HG03108 (cell line): ENCODE measurements around the gene HPS4.

Experiments used
- ATAC-seq: cut with Tn5 transposase; IDR thresholded peaks from one replicate; pipeline ENCODE4 v1.9.1; 2021; ENCODE audit warnings: moderate library complexity; ENCODE audit not compliant: unreplicated experiment

The HPS4 gene

DNA sequence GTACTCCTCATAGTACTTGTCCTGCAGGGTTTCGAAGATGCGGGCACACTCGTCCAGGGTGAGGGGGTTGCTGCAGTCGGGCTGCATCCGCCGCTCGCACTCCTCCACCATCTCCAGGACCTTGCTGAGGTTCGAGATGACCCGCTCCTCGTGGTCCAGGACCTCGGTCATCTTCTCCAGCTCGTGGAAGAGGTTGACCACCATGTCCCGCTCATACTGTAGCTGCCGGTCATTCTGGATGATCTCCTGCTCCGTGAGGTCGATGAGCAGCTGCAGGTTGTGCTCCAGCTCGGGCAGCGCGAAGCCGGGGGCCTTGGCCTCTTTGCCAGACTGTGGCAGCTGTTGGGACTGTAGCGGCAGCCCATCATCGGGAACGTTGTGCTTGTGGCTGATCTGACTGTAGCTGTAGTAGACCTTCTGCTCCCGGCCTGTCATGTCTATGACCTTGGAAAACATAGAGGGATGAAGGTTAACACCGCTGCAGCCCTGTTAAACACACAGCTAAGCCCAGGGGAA is 15.7 kb upstream of the HPS4 start:
- no peak for ATAC-seq

DNA sequence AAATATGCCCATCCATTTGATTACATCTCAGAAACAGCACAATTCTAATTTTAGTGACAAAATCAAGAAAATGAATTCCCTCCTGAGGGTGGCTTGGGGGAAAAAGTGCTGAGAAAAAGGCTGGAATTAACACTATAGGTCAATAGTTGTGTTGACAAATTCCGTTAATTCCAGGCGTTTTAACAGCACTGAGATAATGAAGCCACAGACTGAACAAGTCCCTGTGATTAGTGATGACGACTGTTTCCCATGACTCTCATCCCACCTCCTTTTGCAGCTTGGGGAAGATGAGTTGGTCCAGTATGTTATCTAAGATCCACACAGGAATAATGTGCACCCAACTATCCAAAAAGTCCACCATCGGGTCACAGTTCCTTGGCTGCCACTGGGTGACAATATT is 12.9 kb upstream of the HPS4 start:
- no peak for ATAC-seq

DNA sequence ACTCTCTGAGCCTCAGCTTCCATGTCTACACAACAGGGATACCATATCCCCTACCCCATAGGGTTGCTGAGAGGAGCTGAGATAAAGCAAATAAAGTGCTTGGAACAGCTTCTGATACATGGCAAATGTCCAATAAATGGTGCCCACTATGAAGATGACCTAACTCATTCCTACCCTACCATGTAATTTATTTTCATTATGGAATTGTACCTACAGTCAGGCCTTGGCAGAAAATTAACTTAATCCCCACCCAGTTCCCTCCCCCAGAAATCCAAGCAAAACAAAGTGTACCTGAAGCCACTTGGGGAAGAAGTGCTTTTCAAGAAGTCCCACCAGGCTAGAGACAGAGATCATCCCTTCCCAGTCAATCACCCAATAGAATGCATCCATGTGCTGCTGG is 10.9 kb upstream of the HPS4 start:
- no peak for ATAC-seq

DNA sequence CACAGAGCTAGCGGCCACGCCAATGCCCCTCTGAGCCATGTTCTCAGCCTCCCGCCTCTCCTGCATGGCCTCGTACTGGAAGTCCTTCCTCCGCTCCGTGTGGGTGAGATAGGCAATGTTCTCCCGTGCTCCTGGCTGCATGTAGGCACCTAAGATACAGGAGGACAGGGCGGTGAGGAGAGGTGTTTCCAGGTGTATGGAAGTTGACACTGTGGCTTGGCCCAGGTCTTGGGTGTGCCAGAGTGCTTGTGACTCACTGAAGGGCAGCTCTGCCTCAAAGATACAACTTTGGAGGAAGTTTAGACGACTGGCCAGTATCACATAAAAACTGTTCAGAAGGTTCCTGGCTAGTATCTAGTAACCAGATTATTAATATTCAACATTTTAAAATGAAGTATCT is 8.6 kb upstream of the HPS4 start:
- no peak for ATAC-seq

DNA sequence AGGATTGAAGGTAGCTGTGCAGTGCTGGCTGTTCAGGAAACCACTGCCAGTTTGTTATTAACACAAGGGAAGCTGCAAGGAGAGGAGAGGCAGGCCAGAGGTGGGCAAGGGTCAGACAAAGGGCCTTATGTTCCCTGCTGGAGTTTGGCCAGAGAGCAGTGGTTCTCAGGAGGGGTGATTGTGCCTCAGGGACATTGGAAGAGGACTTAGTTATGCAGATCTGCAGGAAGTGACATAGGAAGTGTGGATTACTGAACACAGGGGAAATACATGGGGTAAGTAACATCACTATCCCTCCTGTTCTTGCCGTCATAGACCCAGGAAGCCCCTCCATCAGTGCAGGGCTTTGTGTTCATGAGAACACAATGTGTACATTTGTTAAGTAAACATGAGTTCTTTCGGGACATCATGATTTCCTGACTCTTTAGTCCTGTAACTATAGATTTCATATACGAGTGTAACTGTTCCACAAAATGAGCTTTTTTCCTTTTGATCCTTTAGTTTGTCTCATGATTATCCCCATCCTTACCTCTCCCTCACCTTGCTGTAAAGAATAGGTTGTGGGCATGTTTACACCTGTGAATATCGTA is 6.0 kb upstream of the HPS4 start:
- ATAC-seq: no peak

DNA sequence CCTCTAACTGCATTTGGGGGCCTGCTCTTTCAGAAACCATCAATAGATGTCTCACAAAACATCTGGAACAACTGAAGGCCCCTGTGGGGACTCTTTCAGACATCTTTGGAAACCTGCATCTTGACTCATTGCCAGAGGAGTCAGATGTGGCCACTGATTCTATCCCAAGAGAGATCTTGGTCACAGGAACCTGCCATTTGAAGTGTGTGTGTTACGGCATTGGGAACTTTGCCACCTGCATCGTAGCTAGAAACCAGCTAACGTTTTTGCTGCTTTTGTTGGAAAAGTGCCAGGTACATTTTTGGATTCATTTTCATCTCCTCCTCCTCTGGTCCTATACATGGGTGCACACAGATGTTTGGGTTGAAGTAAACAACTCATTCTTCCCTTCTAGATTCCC is 4.4 kb upstream of the HPS4 start:
- no peak for ATAC-seq

DNA sequence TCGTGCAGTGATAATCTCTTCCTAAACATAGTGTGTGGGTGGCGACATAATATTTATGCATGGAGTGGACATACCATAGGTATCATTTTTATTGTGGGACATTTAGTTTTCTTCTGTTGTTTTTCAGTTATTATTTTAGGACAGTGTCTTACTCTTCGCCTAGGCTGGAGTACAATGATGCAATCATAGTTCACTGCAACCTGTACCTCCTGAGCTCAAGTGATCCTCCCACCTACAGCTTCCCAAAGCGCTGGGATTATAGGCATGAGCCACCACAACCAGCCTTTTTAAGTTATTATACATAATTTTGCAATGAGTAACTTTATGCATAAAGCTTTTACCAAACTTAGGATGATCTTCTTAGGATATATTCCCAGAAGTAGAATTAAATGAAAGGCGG is 2.8 kb upstream of the HPS4 start:
- no peak for ATAC-seq

DNA sequence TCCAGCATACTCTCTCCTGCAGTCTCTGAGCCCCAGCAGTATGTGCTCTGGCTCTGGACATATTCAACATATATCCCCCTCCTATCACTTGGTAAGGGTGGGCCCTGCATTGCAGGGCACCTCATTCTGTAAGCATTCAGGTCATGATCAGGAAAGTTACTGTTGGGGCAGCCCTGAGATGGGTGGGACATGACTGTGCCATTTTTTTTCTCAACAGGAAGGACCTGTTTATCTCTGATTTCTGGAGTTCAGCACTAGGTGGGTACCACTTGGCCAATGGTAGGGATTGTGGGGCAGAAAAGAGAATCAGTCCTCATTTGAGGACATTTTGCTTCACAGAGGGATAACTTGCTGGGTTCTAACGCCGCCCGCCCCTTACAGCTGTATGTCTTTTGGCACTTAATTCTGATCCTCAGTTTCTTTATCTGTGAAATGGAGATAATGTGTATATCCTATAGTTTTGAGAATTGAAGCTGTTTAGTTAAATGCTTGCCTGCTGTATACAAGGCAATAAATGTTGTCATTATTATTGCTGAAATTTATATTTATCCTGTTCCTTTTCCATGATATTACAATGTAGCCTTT is 2.3 kb upstream of the HPS4 start:
- no peak for ATAC-seq

DNA sequence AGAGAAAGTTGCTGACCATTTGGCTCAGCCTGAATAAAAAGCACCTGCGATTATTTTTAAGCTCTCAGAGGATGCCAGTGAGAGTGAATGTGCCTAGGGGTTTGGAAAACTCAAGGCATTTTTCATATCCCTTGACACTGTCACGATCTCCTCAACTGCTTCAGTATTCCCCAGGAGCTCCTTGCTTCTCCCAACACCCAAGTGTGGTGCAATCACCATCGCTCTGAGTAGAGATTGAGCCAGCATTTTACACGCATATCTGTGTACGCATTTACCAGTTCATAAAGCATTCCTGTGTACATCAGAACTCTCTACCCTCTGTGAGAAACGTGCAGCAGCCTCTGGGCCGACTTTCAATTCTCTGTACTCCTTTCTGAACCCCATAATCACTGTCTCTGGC is 1.4 kb upstream of the HPS4 start:
- ATAC-seq: no peak

DNA sequence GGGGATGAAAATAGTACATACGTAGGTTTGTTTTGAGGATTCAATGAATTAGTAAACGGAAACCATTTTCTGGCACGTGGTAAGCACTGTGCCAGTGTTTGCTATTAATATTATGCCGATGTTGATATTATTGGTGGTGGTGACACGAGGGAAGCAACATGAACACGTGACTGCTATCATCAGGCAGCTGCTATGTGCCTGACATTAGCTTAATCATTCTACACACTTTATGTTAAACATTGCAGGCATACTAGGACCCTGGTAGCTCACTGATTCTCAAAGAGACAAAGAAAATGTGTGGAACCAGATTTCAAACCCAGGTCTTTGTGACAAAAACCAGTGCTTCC is 750 bp upstream of the HPS4 start:
- no peak for ATAC-seq

DNA sequence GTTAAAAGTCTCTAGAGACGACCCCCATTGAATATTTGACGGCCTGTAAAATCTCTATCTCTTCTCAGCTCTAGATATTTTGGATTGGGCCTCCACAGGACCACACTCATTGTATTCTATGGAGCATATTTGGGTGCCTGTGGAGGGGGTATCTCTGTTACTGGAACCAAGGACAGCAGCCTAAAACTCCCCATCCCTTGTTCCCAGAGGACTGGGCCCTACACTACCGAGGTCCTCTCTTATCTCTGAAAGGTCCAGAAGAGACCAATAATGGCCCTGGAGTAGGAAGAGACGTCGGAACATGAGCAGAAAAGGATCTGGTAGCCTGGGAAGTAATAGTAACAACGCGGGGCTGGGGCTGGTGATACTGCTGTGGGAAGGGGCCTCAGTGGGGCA is 542 bp downstream of the HPS4 start:
- no peak for ATAC-seq

DNA sequence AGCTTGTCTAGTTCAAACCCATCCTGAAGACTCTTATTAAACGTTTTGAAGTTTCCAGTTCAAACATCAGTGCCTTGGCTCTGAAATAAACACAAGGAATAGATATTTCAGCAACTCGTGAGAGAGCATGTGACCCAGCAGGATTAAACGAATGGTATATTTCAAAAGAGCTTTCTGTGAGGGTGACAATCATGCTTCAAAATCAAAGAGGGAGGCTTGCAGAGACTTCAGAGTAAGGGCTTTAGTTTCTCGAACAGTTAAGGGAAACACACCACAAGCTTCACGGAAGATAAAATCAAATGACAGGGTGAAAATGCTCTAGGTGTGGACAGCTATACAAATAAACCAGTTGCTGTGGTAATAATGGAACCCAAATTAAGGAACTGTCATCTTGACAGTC is 1.4 kb downstream of the HPS4 start:
- no peak for ATAC-seq

DNA sequence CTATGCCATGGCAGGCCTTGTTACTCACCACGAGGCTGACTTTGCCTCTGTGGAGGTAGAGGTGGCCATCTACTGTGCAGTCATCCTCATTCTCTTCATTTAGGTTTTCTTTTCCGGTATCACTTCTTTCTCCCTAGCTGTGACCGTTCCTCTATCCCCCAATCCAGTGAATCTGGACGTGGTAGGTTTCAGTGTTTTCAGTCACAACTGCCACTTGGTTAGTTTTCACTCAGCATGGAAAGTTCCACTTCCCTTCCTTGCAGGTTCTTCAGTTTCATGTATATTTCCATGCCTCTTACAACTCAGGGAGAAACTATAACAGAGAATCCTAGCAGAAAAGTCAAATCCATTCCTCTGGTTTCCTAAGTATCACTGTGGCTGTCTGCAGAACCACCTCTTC is 1.9 kb downstream of the HPS4 start:
- no peak for ATAC-seq

DNA sequence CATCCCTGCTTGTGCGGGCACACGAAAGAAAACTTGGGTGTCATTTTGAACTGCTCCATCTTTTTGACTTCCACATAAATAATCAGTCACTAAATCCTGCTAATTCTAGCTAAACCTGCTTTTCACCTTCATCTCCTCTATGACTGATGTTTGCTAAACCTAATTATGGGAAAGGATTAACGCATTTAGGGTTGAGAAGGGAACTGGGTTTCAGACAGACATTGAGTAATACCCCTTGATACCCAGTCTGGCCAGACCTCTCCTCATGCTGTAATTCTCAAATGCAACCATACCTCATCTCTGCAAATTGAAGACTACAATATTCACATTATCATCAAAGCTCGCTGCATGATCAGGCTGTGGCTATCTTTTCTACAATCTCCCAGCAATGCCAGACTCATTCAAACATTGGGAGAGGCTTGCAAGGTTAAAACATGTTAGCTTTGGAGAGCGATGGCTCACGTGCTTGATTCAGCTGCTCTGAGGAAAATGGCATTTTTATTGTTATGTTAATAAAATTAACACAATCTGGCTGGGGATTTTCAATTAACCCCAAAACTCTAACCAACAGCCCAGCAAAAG is 2.4 kb downstream of the HPS4 start:
- no peak for ATAC-seq

DNA sequence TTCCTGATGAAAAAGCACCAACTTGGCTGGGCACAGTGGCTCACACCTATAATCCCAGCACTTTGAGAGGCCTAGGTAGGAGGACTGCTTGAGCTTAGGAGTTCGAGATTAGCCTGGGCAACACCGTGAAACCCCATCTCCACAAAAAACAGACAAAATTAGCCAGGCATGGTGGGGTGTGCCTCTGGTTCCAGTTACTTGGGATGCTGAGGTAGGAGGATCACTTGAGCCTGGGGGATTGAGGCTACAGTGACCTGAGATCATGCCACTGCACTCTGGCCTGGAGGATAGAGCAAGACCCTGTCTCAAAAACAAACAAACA is 3.0 kb downstream of the HPS4 start:
- ATAC-seq: no peak

DNA sequence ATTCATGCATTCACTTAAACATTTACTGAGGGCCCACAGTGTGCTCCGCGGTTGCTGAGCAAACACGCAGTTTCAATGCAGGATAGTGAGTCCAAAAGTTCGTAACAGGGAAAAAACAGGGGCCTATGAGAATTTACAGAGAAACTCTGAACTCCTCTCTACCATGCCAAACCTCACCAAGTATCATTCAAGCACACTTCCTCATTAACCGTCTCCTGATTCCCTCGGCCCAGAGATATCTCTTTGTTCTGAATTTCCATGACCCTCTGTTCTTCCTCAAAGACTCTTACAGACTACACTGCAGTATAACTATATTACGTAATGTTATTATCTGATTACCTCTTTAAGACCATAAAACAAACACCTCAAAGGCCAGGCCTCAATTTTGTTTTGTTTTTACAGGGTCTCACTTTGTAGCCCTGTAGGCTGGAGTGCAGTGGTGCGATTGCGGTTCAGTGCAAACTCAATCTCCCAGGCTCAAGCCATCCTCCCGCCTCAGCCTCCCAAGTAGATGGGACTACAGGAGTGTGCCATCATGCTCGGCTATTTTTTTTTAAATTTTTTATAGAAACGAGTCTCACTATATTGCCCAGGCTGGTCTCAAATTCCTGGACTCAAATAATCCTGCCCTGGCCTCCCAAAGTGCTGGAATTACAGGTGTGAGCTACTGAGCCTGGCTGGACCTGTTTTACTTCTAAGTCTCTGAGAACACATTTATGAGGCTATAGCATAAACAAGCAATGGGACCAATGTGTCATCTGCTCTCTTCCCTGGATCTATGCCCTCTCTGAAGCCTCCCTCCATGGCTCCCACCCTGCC is 3.6 kb downstream of the HPS4 start:
- ATAC-seq: no peak

DNA sequence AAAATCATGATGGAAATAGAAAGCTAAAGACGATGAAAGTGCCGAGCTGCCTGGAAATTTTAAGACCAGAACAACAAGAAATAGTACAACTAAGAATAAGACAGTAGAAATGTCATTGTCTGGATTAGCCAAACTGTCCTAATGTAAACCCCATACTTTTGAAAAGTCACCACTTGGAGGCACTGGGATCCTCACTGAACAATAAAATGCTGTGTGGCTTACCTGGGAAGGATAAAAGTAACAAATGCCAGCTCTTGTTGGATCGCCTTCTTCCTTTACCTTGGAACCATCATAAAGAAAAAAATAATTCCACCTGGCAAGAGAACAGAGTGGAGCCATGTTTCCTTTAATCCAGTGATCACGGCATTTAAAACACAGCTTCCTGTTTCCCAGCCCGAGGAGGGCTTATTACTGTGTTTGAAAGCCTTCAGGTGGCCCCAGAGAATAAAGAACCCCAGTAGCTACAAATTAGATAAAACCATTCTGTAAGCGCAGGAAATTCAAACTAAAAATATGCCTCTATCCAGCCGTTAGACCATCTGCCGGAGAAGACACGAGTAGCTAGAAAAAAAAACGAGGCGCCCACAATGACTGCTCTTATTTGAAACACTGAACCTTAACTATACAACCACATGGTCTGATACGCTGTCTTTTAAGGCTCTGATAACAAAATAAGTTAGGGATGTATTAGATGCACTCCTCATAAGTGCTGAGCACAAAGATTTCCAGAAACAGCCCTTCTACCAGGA is 4.4 kb downstream of the HPS4 start:
- ATAC-seq: no peak

DNA sequence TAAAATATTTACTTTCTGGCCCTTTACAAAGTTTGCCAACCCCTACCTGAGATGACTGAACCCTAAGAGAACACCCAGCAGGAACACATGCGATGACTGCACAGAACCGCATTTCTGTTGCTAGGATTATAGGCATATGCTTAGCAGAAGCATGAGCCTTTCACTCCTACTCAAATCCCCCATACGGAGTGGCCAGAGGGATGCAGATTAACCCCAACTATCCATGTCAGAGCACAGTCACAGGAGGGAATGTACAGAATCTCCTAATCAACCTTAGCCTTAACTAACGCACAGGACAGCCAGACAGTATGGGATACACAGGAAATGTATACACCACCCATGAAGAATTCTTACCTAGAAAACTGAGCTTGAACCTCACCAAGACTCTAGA is 6.2 kb downstream of the HPS4 start:
- no peak for ATAC-seq

DNA sequence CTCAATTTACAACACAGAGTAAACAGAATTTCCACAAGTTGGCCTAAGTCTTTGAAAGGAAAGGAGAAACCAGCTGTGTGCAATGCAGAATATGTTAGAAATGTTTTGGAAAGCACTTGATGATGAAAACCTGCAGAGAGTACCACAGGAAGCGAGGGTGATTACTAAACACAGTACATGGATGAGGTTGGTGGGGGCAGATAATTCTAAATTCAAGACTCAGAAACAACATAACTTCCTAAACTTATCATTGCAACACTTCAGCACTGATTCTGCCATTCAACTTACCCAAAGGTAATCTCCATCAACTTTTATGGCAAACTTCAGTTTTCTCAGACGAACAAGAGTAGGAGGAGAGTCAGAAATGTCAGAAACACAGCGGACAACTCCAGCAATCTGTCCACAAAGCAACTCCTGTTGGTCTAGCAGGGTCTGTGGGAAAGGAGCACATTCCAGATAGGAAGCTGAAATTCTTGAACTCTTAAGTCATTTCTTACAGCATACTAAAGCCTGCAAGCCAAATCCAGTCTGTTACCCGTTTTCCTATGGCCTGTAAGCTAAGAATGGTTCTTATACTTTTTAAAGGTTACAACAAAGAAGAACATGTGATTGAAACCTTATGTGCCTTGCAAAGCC is 6.8 kb downstream of the HPS4 start:
- ATAC-seq: no peak

DNA sequence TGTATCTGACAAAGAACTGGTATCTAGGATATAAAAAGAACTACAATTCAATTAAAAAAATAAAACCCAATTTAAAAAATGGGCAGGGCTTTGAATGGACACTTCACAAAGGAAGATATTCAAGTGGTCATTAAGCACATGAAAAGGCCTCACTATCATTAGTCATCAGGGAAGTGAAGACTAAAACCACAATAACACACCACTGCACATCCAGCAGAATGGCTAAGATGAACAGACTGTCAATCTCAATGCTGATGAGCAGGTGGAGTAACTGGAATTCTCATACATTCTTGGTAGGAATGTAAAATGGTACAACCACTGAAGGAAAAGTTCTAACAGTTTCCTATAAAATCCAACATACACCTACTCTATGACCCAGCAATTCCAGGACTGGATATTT is 8.9 kb downstream of the HPS4 start:
- ATAC-seq: no peak

DNA sequence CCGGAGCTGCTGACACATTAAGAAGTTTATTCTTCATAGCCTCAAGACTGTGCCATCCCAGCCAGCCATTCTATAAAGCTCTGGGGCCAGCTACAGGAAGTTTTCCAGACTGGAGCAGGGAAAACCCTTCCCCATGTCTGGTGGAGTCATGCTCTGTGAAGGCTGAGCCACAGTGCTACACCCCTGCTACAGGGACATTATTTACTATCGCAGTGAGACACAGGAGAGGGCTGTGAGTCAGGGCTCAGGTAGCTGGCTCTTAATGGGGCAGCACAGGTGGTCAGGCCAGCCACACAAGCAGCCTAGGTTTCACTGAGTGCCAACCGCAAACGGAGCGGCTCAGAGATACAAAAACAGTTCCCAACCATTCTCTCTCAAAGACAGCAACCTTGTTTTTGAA is 12.1 kb downstream of the HPS4 start:
- ATAC-seq: no peak
